Embryonic facial prominence (tissue), 1 donor: Measurements from ENCODE around the gene CCT6A.
A peak's percentile ranks its signal among the peaks of the same experiment; 100 is the strongest.
"Not testable (repeated sequence)": the region's sequence is repeated elsewhere in the genome, so short reads cannot be mapped to it uniquely, and the experiment has no call there.

ENCODE experiments used
- DNase-seq: peaks from one replicate; pipeline ENCODE4 v3.0.0-alpha.2; 2016; ENCODE audit errors: extremely low spot score

Gene CCT6A

DNA sequence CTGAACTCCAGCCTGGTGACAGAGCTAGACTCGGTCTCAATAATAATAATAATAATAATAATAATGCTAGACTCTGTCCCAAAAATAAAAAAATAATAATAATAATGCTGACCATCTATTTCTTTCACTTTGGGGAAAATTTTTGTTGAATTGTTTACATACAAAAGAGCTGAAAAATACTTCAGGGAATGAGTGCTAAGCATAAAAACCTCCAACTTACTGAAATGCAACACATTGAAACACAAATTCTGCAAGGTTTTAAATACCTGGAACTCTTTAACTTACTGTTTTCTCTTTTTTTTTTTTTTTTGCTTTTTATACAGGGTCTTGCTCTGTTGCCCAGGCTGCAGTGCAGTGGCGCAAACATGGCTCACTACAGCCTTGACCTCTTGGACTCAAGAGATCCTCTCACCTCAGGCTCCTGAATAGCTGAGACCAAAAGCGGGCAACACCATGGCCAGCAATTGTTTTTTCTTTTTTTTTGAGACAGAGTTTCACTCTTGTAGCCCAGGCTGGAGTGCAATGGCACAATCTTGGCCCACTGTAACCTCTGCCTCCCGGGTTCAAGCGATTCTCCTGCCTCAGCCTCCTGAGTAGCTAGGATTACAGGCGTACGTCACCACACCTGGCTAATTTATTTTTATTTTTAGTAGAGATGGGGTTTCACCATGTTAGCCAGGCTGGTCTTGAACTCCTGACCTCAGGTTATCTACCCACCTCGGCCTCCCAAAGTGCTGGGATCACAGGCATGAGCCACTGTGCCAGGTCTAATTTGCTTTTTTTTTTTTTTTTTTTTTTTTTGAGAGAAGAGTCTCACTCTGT is 46.8 kb downstream of the CCT6A start:
- DNase-seq, result not testable (repeated sequence)

DNA sequence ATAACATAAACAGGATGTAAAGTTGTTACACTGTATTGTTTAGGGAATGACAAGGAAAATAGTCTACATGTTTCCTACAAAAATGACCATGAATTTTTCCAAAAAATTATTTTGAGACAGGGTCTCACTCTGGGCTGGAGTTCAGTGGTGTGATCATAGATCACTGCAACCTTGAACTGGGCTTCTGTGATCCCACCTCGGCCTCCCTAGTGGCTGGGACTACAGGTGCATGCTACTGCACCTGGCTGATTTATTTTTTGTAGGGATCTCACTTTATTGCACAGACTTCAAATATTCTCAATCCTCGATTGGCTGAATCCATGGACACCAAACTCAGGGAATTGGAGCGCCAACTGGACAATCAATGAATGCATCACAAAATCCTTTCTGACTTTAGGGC is 48.1 kb downstream of the CCT6A start:
- DNase-seq, result no peak

DNA sequence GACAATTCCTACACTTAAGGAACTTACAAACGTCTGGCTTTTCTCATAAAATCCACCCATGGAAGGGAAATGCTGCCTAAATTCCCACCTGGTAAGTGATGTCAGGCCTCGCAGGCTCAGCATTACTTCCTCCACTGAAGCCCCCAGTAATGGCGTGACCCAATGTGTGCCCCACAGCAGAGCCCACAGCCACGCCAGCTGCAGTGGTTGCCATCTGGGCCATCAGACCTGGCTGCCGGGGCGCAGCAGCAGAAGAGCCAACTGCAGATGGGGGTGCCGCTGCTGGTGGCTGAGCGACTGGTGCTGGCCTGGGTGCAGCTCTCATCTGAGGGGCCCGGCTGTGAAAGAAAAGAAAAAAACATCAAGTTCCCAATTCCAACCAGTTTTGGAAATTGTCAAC is 52.6 kb downstream of the CCT6A start:
- not testable (repeated sequence) for DNase-seq

DNA sequence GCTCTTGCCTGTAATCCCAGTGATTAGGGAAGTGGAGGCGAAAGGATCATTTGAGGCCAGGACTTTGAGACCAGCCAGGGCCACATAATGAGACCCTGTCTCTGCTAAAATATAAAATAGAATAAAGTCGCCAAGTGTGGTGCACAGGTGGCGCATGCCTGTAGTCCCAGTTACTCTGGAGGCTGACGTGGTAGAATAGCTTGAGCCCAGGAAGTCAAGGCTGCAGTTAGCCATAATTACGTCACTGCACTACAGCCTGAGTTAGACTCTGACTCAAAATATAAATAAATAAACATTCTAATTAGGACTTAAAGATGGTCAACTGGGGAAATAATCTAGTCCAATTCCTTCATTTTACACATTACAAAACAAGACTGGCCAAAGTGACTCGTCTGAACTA is 53.9 kb downstream of the CCT6A start:
- no peak for DNase-seq

DNA sequence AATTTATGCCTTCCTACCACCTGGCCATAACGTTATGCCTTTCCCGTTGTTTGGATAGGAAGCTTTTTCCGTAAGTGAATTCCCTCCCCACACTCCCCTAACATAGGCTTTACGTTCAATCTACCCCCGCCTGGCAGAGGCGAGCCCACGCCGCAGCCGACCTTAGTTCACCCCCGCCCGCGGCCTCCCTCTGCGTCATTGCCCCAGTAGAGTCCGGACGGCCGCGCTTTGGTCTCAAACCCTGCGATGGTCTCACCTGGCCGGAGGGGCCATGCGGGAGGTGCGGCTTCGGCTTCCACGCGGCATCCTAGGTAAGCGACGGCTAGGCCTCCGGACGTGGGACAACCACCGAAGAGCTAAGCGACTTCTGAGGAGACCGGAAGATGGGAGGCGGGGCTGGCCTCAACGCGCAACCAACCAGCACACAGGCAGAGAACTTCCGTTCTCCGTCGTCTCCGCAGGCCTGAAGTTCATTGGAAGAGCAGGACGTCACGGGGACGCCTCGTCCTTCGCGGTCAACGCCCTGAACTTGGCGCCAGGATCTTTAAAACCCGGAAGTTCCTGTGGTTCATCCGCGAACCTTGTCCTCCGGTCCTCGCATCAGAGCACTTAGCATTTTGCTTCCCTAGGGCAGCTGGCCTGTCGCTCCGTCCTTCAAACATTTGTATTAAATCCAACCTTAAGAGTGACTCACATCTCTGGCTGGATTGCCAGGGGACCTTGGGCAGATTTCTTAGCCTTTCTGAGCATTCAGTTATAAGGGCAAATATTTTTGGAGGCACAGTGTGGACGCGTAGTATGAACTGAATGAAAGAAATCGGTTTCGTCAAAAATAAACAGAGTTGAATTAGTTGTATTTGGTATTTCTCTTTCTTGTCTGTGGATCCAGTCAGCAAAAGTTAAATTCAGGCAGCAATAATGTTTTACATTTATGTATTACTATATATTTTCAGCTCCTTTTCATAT is 54.8 kb downstream of the CCT6A start, which contains the start of gene CHCHD2:
CHCHD2 (minus strand) TSS at position 369 of the 966 bp plus-strand sequence; CDS start at position 306, 63 bp downstream.
- peak; percentile 98 for DNase-seq

DNA sequence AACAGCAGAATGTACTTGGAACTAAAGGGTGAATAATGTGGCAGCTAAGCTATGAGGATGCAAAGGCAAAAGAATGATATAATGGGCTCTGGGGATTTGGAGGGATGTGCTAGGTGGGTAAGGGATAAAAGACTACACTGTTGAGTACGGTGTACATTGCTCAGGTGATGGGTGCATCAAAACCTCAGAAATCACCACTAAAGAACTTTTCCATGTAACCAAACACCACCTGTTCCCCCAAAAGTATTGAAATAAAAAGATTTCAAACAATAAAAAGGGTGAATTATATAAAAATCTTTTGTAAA is 56.3 kb downstream of the CCT6A start:
- no peak for DNase-seq

DNA sequence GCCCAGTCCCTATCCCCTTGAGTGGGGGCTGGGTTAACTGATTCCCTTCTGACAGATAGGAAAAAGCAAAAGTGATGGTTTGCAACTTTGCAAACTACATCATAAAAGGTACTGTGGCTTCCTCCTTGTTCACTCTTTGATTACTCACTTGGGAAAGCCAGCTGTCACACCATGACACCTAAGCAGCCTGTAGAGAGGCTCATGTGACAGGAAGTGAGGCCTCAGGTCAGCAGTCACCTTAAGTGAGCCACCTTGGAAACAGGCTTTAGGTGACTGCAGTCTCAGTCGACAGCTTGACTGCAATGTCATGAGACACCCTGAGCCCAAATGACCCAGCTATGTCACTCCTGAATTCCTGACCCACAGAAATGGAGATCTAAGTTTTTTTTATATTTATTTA is 59.0 kb downstream of the CCT6A start:
- no peak for DNase-seq

DNA sequence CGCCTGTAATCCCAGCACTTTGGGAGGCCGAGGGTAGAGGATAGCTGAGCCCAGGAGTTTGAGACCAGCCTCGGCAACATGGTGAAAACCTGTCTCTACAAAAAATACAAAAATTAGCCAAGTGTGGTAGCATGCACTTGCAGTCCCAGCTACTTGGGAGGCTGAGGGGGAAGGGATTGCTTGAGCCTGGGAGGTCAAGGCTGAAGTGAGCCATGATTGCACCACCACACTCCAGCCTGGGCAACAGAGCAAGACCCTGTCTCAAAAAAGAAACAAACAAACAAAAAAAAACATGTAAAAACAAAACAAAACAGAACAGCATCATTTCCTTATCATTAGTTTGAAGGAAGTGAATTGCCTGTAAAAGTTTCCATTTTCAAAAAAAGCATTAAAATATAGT is 60.7 kb downstream of the CCT6A start:
- DNase-seq, result not testable (repeated sequence)
